ENCODE results near the gene GPRIN2.
A peak's percentile ranks its signal among the peaks of the same experiment; 100 is the strongest.

The GPRIN2 gene

GRCh38 chr10:46524472-46525176, 31.8 kb downstream of the GPRIN2 start:
- peak; percentile 41 to 58 for DNase-seq
- TF ChIP-seq POLR2A (IDR thresholded peaks at IDR 0.05; ENCODE audit: low read length), result no peak
- no peak for TF ChIP-seq GATA1 (IDR thresholded peaks at IDR 0.05; ENCODE audit: low read depth, low read length)

GRCh38 chr10:46523962-46524471, 32.4 kb downstream of the GPRIN2 start:
- DNase-seq, result no peak
- TF ChIP-seq GATA1 (IDR thresholded peaks at IDR 0.05; ENCODE audit: low read depth, low read length) (no peak), POLR2A (IDR thresholded peaks at IDR 0.05; ENCODE audit: low read length) (no peak)

- TF ChIP-seq GATA1 (IDR thresholded peaks at IDR 0.05; ENCODE audit: low read depth, low read length) (no peak), POLR2A (IDR thresholded peaks at IDR 0.05; ENCODE audit: low read length) (no peak)
- DNase-seq, result no peak
Measured at GRCh38 chr10:46523119-46523961, 33.1 kb downstream of the GPRIN2 start.

GRCh38 chr10:46522295-46523118, 34.0 kb downstream of the GPRIN2 start:
- no peak for DNase-seq
- TF ChIP-seq POLR2A (IDR thresholded peaks at IDR 0.05; ENCODE audit: low read length) (no peak), GATA1 (IDR thresholded peaks at IDR 0.05; ENCODE audit: low read depth, low read length) (no peak)

GRCh38 chr10:46520941-46521340, 35.5 kb downstream of the GPRIN2 start:
- no peak for TF ChIP-seq POLR2A (IDR thresholded peaks at IDR 0.05; ENCODE audit: low read length)
- TF ChIP-seq GATA1 (IDR thresholded peaks at IDR 0.05; ENCODE audit: low read depth, low read length), result no peak
- DNase-seq, result no peak

GRCh38 chr10:46520381-46520780, 36.1 kb downstream of the GPRIN2 start:
- DNase-seq, result no peak
- TF ChIP-seq POLR2A (IDR thresholded peaks at IDR 0.05; ENCODE audit: low read length), result no peak
- TF ChIP-seq GATA1 (IDR thresholded peaks at IDR 0.05; ENCODE audit: low read depth, low read length), result no peak

- DNase-seq, result no peak
- TF ChIP-seq GATA1 (IDR thresholded peaks at IDR 0.05; ENCODE audit: low read depth, low read length), result no peak
- TF ChIP-seq POLR2A (IDR thresholded peaks at IDR 0.05; ENCODE audit: low read length), result no peak
Measured at GRCh38 chr10:46518028-46518725, 38.3 kb downstream of the GPRIN2 start.

GRCh38 chr10:46517541-46517940, 38.9 kb downstream of the GPRIN2 start:
- TF ChIP-seq GATA1 (IDR thresholded peaks at IDR 0.05; ENCODE audit: low read depth, low read length) (no peak), POLR2A (IDR thresholded peaks at IDR 0.05; ENCODE audit: low read length) (no peak)
- no peak for DNase-seq

- DNase-seq, result no peak
- no peak for TF ChIP-seq GATA1 (IDR thresholded peaks at IDR 0.05; ENCODE audit: low read depth, low read length)
- TF ChIP-seq POLR2A (IDR thresholded peaks at IDR 0.05; ENCODE audit: low read length), result no peak
Measured at GRCh38 chr10:46516660-46517416, 39.6 kb downstream of the GPRIN2 start.

GRCh38 chr10:46515793-46516192, 40.7 kb downstream of the GPRIN2 start:
- TF ChIP-seq POLR2A (IDR thresholded peaks at IDR 0.05; ENCODE audit: low read length) (no peak), GATA1 (IDR thresholded peaks at IDR 0.05; ENCODE audit: low read depth, low read length) (no peak)
- no peak for DNase-seq

- TF ChIP-seq GATA1 (IDR thresholded peaks at IDR 0.05; ENCODE audit: low read depth, low read length) (no peak), POLR2A (IDR thresholded peaks at IDR 0.05; ENCODE audit: low read length) (no peak)
- no peak for DNase-seq
Measured at GRCh38 chr10:46515366-46515765, 41.1 kb downstream of the GPRIN2 start.

GRCh38 chr10:46514899-46515298, 41.6 kb downstream of the GPRIN2 start:
- TF ChIP-seq POLR2A (IDR thresholded peaks at IDR 0.05; ENCODE audit: low read length) (no peak), GATA1 (IDR thresholded peaks at IDR 0.05; ENCODE audit: low read depth, low read length) (no peak)
- no peak for DNase-seq

Data from erythroblast (primary cell).